Fibroblast of villous mesenchyme (primary cell): ENCODE results near the gene ATP2B2. TPM values are rescaled to one million over a fixed set of nuclear protein-coding genes. Genes with fewer than 3 reads are reported as not detected.

Experiments used
- DNase-seq: peaks from one replicate; pipeline ENCODE4 v3.0.0-alpha.2; 2010; ENCODE audit warnings: low read depth
- H3K4me3 ChIP-seq: 2 replicates; pipeline ENCODE4 v1.5.1; 2011; ENCODE audit warnings: low read depth, mild to moderate bottlenecking, low read length
- CTCF ChIP-seq: IDR thresholded peaks from 2 replicates; pipeline ENCODE4 v1.5.1; 2012; ENCODE audit warnings: low read depth, mild to moderate bottlenecking, low read length; ENCODE audit not compliant: insufficient read depth
- total RNA-seq: library from RNA; depleted of rRNA; stranded (reverse); fragments of >200 nt; gene quantifications from 2 replicates; pipeline ENCODE4 v1.2.3, GENCODE V29; 2012

ATP2B2 gene
- total RNA-seq, 1 donor: not detected

GRCh38 chr3:10473581-10474274, 31.7 kb downstream of the ATP2B2 start:
- DNase-seq: no peak
- no peak for TF ChIP-seq CTCF
- no peak overlapping the region for H3K4me3 ChIP-seq

GRCh38 chr3:10472877-10473440, 32.4 kb downstream of the ATP2B2 start:
- no peak for TF ChIP-seq CTCF
- no peak for DNase-seq
- no peak overlapping the region for H3K4me3 ChIP-seq

- no peak overlapping the region for H3K4me3 ChIP-seq
- no peak for TF ChIP-seq CTCF
- no peak for DNase-seq
These were observed 34.2 kb downstream of the ATP2B2 start for GRCh38 chr3:10471054-10471688.

- DNase-seq: no peak
- TF ChIP-seq CTCF: no peak
- H3K4me3 ChIP-seq: no peak overlapping the region
These were observed 35.0 kb downstream of the ATP2B2 start for GRCh38 chr3:10470120-10471053.

- no peak for DNase-seq
- no peak overlapping the region for H3K4me3 ChIP-seq
- TF ChIP-seq CTCF: no peak
These were observed 35.8 kb downstream of the ATP2B2 start for GRCh38 chr3:10469441-10470119.
